Measurements from ENCODE around the gene SPON1.

SPON1 gene

GRCh38 chr11:14117632-14118031 lies 155.1 kb downstream of the SPON1 start:
- H4K20me1 ChIP-seq (ENCODE audit: insufficient read depth, low read length): no peaks in the 10 kb centered on the region
- H3K36me3 ChIP-seq (ENCODE audit: insufficient read depth, low read length): no peaks in the 10 kb centered on the region
- H3K27ac ChIP-seq (ENCODE audit: low read depth, low read length, poor library complexity, severe bottlenecking): no peak overlapping the region
- H3K79me2 ChIP-seq (ENCODE audit: insufficient read depth, low read length): no peaks in the 10 kb centered on the region
- no peaks in the 10 kb centered on the region for H3F3A ChIP-seq (ENCODE audit: insufficient read depth, low read length)
- no peaks in the 10 kb centered on the region for H3K9me3 ChIP-seq (ENCODE audit: low read length)
- H3K27me3 ChIP-seq (ENCODE audit: insufficient read depth, low read length): no peaks in the 10 kb centered on the region
- H3K9me2 ChIP-seq (ENCODE audit: low read depth, low read length): no peaks in the 10 kb centered on the region
- no peak overlapping the region for H3K4me3 ChIP-seq (ENCODE audit: low read depth, low read length, poor library complexity, severe bottlenecking)
- no peak overlapping the region for H3K9ac ChIP-seq (ENCODE audit: low read length)
- H3K4me2 ChIP-seq (ENCODE audit: low read length): no peak overlapping the region
- H2AFZ ChIP-seq (ENCODE audit: low read length): no peak overlapping the region
- TF ChIP-seq CTCF (IDR thresholded peaks at IDR 0.05; ENCODE audit: low read length): no peak
- TF ChIP-seq EZH2 (IDR thresholded peaks at IDR 0.05; ENCODE audit: borderline replicate concordance, low read length): no peak
- H3K4me1 ChIP-seq (ENCODE audit: insufficient read depth, low read length, severe bottlenecking): no peaks in the 10 kb centered on the region

- H3K36me3 ChIP-seq (ENCODE audit: insufficient read depth, low read length): no peaks in the 10 kb centered on the region
- H3K9me3 ChIP-seq (ENCODE audit: low read length): no peaks in the 10 kb centered on the region
- no peak overlapping the region for H3K4me2 ChIP-seq (ENCODE audit: low read length)
- no peaks in the 10 kb centered on the region for H3K27me3 ChIP-seq (ENCODE audit: insufficient read depth, low read length)
- H3K4me3 ChIP-seq (ENCODE audit: low read depth, low read length, poor library complexity, severe bottlenecking): no peak overlapping the region
- H3F3A ChIP-seq (ENCODE audit: insufficient read depth, low read length): no peaks in the 10 kb centered on the region
- H3K9me2 ChIP-seq (ENCODE audit: low read depth, low read length): no peaks in the 10 kb centered on the region
- no peaks in the 10 kb centered on the region for H4K20me1 ChIP-seq (ENCODE audit: insufficient read depth, low read length)
- no peaks in the 10 kb centered on the region for H3K79me2 ChIP-seq (ENCODE audit: insufficient read depth, low read length)
- no peak overlapping the region for H2AFZ ChIP-seq (ENCODE audit: low read length)
- H3K27ac ChIP-seq (ENCODE audit: low read depth, low read length, poor library complexity, severe bottlenecking): no peak overlapping the region
- TF ChIP-seq EZH2 (IDR thresholded peaks at IDR 0.05; ENCODE audit: borderline replicate concordance, low read length): no peak
- no peak for TF ChIP-seq CTCF (IDR thresholded peaks at IDR 0.05; ENCODE audit: low read length)
- H3K4me1 ChIP-seq (ENCODE audit: insufficient read depth, low read length, severe bottlenecking): no peaks in the 10 kb centered on the region
- no peak overlapping the region for H3K9ac ChIP-seq (ENCODE audit: low read length)
Measured at GRCh38 chr11:14118072-14118471, 155.5 kb downstream of the SPON1 start.

- no peaks in the 10 kb centered on the region for H4K20me1 ChIP-seq (ENCODE audit: insufficient read depth, low read length)
- no peaks in the 10 kb centered on the region for H3K9me3 ChIP-seq (ENCODE audit: low read length)
- no peak overlapping the region for H2AFZ ChIP-seq (ENCODE audit: low read length)
- H3K9me2 ChIP-seq (ENCODE audit: low read depth, low read length): no peaks in the 10 kb centered on the region
- no peaks in the 10 kb centered on the region for H3K36me3 ChIP-seq (ENCODE audit: insufficient read depth, low read length)
- H3K27ac ChIP-seq (ENCODE audit: low read depth, low read length, poor library complexity, severe bottlenecking): no peak overlapping the region
- no peaks in the 10 kb centered on the region for H3K4me1 ChIP-seq (ENCODE audit: insufficient read depth, low read length, severe bottlenecking)
- TF ChIP-seq EZH2 (IDR thresholded peaks at IDR 0.05; ENCODE audit: borderline replicate concordance, low read length) (no peak), CTCF (IDR thresholded peaks at IDR 0.05; ENCODE audit: low read length) (no peak)
- no peaks in the 10 kb centered on the region for H3F3A ChIP-seq (ENCODE audit: insufficient read depth, low read length)
- H3K4me2 ChIP-seq (ENCODE audit: low read length): no peak overlapping the region
- H3K27me3 ChIP-seq (ENCODE audit: insufficient read depth, low read length): no peaks in the 10 kb centered on the region
- H3K9ac ChIP-seq (ENCODE audit: low read length): no peak overlapping the region
- H3K4me3 ChIP-seq (ENCODE audit: low read depth, low read length, poor library complexity, severe bottlenecking): no peak overlapping the region
- H3K79me2 ChIP-seq (ENCODE audit: insufficient read depth, low read length): no peaks in the 10 kb centered on the region
Measured at GRCh38 chr11:14119357-14119756, 156.8 kb downstream of the SPON1 start.

Measured in OCI-LY1 (cell line).